ENCODE measurements around the gene AKT3.

The AKT3 gene

DNA sequence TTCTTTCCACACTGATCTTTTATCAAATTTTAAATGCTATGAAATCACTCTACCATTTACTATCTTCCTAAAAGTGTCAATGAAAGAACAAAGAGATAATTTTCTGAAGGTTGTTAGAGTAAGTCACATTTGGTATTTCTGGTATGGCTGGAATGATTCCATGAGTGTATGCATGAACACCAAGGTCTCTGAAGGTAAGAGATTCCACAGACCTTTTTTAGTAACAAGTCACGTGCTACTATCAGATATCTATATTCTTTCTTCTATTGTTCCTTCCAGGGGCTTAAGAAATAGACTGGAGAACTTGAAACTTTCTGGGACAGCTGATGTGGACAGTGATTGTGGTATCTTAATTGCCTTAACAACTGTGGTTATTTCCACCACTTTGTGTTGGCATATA is 329.2 kb downstream of the AKT3 start:
- no peak for DNase-seq (ENCODE audit: low read depth in 1 of 2, low spot score in 1 of 2)

DNA sequence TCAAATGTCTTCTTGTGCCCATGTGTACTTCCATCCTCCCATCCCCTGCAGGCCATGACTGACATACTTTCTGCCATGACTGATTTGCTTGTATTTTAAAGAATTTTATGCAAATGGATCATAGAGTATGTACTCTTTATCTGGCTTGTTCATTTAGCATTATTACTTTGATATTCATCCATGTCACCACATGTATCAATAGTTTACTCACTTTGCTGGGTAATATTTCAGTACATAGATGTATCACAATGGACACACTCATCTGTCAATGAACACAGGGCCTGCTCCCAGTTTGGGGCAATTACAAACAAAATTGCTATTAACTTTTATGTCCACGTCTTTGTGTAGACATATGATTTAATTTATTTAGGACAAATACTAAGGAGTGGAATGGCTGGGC is 335.1 kb downstream of the AKT3 start:
- no peak for DNase-seq (ENCODE audit: low read depth in 1 of 2, low spot score in 1 of 2)

DNA sequence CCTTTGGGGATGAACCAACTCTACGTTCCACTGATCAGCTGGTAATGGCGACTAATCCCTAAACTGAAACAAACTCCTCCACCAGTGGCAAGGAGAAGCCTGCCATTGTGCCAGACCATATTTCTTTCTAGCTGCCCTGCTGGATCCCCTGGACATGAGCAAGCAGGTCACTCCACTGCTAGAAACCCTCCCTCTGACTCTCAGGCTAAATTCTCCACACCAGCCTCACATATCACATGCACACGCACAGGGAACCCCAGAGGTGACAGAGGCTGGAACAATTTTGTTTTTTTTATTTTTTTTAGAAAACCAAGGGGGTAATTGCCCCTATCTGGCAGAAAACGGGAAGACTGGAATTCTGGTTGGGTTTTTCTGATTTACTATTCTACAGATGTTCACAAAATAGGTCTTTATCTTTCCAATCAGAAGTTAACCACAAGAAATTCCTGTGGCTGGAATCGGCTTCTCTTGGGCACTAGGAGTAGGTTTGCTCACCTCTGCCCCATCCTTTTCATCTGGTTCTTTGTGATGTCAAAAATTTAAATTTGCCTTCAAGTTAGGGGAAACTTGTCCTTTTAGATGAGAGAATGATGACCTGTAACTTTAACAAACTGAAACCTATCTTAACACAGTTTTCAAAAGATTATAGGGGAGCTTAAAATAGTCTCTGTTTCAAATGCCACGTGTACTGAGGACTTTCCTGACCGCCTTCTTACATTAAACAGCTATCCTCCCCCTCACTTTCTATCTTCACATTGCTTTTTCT is 336.1 kb downstream of the AKT3 start:
- no peak for DNase-seq (ENCODE audit: low read depth in 1 of 2, low spot score in 1 of 2)

DNA sequence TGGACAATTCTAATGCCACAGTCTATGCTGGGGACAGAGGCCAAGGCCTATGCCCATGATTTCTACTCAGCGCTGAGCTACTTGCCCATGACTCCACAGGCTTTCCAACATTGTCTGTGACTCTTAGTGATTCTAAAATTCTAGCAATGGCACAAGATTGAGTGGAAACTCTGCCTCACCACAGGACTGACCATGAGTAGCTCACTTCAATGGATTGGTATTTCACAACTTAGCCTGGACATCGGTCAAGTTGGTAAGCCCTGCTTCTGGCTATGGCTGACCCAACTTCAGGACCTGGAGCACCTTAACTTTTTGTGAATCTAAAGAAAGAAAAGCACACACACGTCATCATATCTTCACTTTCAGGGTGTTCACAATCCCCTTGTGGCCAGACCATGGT is 339.1 kb downstream of the AKT3 start:
- DNase-seq (ENCODE audit: low read depth in 1 of 2, low spot score in 1 of 2), result no peak

DNA sequence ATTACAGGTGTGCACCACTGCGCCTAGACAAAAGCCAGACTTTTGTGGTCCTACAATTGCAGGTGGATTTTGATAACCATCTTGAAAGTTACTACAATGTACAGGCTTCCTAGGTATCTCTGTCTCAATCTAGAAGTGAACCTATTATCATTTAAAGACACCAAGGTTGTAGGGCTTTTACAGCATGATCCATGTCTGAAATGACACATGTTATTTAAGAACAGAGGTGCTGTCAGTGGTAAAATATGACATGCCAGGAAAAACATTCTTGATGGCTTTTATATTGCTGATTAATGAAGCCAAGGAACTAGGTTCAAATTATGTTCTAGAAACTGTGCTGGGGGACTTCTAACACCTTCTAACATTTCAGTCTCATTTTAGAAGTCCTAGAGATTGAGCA is 341.1 kb downstream of the AKT3 start:
- DNase-seq (ENCODE audit: low read depth in 1 of 2, low spot score in 1 of 2), result no peak

DNA sequence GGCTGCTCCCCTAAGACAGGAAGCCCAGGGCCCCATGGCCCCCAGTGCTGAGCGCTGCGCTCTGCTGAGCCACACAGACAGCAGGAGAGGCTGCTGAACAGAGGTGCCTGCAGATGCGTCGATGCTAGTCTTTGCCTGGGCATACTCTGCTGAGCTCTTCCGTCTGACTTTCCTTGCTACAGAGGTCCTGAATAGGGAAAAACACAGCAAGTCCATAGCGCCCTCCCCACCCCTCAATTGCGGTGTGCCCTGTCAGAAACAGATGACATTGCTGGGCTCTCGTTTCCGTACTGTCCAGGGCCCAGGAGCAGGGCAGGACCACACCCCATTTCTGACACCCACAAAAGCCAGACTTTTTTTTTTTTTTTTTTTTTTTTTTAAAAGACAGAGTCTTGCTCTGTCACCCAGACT is 341.7 kb downstream of the AKT3 start:
- no peak for DNase-seq (ENCODE audit: low read depth in 1 of 2, low spot score in 1 of 2)

DNA sequence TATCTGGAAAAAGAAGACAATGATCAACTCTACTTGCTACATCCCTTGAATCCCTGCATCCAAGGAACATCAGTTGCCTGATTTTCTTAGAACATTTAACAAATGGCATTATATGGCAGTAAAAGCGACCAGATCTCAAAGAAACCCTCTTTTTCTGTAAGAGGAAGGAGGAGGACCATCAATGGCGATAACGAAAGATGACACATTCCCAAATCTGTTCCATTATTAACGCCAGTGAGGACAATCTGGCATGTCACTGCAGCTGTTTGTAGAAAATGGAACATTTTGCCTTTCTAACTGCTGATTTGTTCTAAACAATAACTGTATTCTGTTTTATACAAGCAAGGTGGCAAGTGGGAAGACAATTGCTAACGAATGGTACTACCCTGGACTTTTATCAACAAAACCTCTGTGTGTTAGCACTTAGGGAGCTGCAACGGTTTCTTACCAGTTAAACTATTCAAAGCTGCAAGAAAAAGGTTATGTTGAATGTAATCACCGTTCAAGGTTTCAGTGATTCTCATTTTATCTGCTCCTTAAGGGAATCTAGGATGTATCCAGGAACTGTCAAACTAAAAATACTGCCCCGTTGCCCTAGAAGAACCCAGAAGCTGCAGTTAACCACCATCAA is 342.3 kb downstream of the AKT3 start:
- DNase-seq (ENCODE audit: low read depth in 1 of 2, low spot score in 1 of 2), result no peak

DNA sequence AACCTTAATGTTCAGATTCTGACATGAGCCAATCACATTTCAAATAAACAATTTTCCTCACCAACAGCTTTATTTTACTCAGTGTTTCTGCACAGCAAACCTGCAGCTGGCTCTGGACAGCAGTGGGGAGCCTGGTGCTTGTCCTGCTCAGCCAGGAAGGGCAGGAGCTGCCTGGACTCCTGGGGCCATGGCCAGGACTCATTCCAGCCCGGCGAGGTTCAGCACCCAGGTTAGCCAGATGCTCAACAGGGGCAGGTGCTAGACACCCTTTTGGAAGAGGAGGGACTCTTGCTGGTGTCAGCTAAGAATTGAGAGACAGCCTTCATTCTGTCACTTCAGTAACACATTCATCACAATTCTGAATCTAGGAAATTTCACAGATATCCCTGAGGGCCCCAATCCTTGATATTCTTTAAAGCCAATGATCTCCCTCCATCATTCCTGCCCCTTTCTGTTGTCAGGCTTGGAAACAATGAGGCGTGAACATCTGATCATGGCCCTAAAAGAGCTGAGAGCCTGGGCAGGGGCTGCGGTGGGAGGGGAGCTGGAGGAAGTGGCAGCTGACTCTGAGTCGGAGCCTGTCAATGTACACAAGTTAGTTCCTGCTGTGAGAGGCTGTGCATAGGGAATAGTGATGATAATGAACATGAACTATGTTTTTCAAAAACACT is 342.9 kb downstream of the AKT3 start:
- no peak for DNase-seq (ENCODE audit: low read depth in 1 of 2, low spot score in 1 of 2)

DNA sequence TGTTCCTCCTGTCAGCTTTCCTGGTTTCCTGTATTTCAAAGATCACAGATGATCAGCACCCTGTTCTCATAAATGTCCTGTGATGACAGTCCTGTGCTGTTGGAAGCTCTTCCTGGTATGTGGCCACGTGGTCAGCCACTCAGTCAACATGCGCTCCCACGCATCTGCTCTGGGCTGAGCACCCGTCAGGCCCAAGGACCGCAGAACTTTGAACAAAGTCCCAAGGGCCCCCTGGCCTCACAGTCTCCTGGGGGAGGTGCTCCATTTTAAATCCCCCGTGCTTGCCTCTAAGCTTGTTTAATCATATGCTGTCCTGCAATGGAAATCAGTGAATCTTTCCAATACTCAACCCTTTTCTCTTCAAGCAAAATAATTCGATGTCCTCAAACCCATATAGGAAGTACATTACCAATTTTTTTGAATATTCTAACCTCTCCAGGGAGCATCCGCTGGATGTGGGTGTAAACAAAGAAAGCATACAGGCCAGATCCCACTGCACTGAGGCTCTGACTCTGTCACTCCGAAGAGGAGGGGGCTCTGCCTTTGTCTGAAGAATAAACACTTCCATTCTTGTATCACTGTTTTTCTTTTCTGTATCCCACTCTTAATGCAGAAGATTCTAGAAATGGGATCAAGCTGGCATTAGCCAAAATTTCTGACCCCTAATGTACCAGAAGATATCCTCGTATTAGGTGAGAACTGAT is 343.9 kb downstream of the AKT3 start:
- no peak for DNase-seq (ENCODE audit: low read depth in 1 of 2, low spot score in 1 of 2)

DNA sequence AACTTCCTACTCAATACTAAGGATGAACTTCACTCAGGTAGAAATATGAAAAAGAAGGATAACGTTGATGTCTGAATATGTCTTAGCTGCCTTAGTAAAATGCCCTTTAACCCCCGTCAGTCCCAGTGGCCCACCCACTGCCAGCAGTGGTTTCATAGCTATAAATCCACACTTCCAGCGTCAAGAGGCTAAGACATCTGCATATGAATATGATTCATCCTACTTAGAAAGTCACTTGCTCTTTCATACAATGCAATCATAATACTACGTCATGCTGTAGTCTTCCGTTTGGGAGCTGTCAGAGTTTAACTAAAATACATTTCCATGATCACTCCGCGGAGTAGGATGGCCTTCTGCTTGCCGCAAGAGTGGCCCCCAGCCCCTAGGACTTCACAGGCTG is 346.9 kb downstream of the AKT3 start:
- DNase-seq (ENCODE audit: low read depth in 1 of 2, low spot score in 1 of 2), result no peak

DNA sequence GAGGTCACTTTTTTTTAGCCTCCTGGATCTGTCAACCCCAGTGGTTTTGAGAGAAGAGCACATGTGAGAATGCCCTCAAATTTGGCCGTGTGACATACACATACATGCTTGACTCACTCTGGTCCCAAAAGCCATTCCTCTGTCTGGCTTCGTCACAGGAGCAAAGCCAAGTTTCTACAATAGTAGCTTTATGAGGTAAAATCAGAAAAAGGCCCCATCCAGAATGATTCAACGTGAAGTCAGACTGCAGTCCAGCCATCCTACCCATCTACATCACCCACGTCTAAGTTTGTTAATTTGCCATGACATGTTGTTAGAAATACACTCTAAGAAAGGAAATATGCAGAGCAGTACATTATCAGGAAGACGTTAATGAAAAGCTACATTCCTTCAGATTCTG is 349.0 kb downstream of the AKT3 start:
- DNase-seq (ENCODE audit: low read depth in 1 of 2, low spot score in 1 of 2), result no peak

DNA sequence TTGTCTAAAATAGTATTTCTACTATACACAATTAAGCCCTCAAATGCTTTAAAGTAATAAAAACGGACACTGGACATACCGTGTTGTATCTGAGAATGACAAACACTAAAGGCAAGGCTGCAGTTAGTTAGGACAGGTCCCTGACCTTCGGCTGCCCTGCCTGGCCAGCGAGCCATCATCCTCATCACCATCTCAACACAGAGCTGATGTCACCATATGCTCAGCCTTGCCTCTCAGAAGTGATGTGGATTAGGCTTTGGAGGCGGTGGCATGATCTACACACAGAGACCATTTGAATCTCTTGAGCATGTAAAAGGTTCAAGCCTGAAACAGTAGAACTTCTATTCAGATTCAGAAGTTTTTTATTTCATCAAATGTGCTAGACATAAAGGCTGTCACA is 349.5 kb downstream of the AKT3 start:
- DNase-seq (ENCODE audit: low read depth in 1 of 2, low spot score in 1 of 2), result no peak

DNA sequence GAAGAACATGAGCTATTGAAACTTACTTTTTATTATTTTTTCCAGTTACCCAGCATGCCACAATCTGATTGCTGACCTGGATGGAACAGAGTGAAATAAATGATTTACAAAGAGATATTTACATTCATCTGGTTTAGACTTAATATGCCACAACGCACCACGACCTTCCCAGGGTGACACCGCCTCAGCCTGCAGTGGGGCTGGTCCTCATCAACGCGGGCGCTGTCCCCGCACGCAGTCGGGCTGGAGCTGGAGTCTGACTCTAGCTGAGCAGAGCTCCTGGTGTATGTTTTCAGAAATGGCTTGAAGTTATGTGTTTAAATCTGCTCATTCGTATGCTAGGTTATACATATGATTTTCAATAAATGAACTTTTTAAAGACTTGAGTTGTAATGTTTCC is 350.3 kb downstream of the AKT3 start:
- no peak for DNase-seq (ENCODE audit: low read depth in 1 of 2, low spot score in 1 of 2)

DNA sequence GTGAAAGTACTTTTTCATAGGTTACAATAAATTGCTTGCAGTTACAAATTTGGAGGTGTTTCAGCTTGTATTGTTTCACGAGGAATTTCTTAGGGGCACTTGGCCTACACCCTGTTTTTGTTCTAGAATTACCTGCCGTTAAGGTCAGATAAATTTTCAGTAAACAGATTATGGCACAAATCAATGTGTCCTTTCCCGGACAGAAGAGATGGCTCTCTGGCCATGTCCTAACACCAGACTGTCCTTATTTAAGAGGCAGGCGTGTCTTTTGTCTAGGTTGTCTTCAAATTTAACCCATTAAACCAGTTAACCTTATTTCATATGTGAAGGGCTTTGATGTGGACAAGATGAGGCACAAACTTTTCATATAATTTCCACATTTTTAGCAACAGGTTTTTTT is 350.8 kb downstream of the AKT3 start:
- no peak for DNase-seq (ENCODE audit: low read depth in 1 of 2, low spot score in 1 of 2)

DNA sequence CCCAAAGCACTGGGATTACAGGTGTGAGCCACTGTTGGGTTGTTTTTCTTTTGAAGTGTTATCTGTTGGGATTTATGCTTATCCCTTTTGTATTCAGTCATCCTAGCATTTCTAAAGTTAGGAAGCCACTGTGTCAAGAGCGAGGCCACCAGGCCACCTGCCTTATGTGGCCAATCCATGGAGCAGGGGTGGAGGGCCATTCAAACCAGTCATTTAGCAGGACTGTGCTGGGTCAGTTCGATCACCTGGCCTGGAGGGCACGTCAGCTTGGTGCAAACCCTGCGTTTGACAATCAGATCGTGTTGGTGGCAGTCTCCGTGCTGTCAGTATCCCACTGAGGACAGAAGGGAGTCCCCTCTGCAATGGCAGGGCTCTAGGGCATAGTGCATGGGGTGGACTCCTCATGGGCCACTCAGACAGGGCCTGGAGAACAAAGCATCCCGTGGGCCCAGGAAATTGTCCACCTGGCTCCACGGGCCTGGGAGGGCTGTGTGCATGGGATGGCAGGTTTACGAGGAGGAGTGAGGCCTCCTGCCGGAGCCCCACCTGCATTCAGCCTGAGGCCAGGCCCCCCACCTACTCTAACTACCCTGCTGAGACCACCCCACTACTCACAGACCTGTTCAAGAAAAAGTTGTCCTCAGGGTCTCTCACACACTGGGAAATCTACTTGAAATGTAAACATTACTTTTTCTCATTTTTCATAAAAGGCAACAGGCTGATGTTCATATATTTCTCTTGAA is 351.9 kb downstream of the AKT3 start:
- no peak for DNase-seq (ENCODE audit: low read depth in 1 of 2, low spot score in 1 of 2)

DNA sequence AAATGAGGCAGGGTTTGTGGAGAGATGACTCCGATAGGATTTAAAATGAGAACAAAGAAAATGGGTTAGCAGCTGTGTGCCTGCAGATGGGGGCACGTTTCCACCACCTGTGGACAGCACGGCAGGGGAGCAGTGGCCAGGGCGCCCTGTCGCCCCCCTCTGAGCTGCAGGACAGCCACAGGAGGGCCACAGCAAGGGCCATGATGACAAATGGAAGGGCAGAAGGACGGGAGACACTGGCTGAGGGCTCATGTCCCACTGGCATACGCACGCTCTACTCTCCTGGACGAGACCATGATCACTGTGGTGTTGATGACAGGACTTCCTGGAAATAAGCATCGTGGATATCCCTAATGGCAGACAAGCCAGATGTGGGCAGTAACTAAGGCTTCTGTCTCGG is 353.2 kb downstream of the AKT3 start:
- no peak for DNase-seq (ENCODE audit: low read depth in 1 of 2, low spot score in 1 of 2)

DNA sequence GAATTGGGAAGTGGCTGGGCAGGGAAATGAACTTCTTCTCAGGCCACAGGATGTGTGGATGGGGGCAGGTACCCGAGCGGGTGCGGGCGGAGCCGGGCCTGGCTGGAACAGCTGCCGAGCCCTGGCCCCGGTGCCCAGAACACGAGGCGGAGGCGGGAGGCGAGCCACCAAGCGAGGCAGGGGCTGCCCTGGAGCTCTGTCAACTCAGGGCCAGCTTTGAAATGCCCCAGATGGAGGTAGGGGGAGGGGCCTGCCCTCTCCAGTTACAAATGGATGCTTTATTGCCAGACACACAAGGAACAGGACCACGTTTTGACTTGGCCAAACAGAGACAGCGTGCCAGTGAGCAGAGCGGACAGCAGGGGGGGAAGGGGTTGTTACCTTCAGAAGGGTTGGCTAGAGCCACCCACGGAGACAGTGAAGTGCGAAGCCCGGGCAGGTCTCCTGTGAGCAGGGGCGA is 353.8 kb downstream of the AKT3 start:
- DNase-seq (ENCODE audit: low read depth in 1 of 2, low spot score in 1 of 2), result no peak

DNA sequence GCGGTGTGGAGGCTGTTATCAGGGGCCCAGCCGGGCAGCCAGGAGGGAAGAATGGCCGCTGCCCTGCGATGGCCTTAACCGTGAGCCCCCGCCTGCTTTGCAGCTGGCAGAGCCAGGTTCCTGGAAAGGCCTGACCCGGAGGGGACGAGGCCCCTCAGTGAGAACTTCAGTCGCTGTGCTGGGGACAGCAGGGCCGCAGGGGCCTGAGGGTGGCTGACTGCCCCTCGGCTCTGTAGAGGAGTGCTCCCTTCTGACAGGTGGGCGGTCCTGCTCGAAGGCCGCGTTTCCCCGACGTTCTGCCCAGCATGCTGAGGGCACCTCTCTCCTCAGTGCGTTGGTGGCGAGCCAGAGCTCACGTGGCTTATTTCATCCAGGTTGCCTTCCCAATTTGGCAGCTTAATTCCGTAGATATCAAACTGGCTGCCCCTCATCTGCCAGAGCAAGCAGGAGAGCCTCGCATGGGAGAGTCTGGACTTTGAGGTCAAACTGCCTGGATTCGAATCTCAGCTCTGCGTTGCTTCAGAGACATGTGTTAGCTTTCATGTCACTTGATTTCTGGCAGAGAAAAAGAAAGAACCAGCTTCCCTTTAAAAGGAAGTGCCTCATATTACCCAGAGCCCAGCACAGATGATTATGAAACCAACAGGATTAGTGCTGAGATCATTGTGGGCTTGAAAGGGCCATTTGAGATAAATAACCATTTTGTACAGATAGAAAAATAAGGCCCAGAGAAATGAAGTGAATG is 354.4 kb downstream of the AKT3 start:
- no peak for DNase-seq (ENCODE audit: low read depth in 1 of 2, low spot score in 1 of 2)

DNA sequence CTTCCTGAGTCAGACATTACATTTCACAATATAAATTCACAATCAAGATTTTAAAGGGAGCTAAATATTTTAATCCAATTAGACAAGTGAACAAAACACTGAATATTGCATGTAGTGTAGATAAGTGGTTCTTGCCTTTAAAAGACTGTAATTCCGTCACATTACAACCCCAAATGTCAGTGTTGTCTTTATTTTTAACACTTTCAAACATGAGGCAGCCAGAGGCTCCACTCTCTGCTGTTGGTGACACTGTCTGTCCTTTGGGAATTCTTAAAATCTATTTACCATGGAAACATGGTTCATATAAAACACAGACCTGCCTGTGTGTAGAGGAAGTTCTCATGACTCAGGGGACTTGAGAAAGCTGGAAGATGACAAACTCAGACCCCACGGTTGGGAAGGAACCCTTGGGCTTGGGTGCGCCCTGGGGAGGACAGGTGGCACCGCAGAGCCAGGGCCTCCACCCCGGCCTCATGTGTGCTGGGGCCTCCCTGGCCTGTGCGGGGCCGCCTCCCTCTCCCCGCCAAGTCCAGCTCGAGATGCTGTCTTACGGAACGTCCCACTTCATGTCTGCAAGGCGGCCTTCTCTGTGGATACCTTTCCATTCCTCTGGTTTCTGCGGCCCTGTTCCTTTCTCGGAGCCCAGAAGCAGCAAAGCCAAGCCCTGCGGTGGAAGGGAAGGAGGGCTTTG is 355.2 kb downstream of the AKT3 start:
- DNase-seq (ENCODE audit: low read depth in 1 of 2, low spot score in 1 of 2), result no peak
